Muscle layer of duodenum (tissue), 2 donors: ENCODE results near the gene GADD45B.

ENCODE experiments used
- H3K27ac ChIP-seq: one replicate; pipeline ENCODE4 v1.7.0; 2013; ENCODE audit warnings: mild to moderate bottlenecking, low read length
- H3K27me3 ChIP-seq: one replicate; pipeline ENCODE4 v1.7.0; 2013; ENCODE audit warnings: low read depth, mild to moderate bottlenecking, control low read depth, low read length
- H3K36me3 ChIP-seq, 2 donors: one replicate each; pipeline ENCODE4 v1.7.0; 2013; ENCODE audit warnings: low read length in 2 of 2, control low read depth in 1 of 2, mild to moderate bottlenecking in 1 of 2; ENCODE audit not compliant: insufficient read depth in 2 of 2, control insufficient read depth in 1 of 2
- H3K4me1 ChIP-seq, 2 donors: one replicate each; pipeline ENCODE4 v1.7.0; 2013; ENCODE audit warnings: low read length in 2 of 2, mild to moderate bottlenecking in 2 of 2, control low read depth in 1 of 2, moderate library complexity in 1 of 2; ENCODE audit not compliant: insufficient read depth in 2 of 2, control insufficient read depth in 1 of 2
- H3K4me3 ChIP-seq, 2 donors: one replicate each; pipeline ENCODE4 v1.7.0; 2013; ENCODE audit warnings: low read length in 2 of 2, low read depth in 1 of 2, mild to moderate bottlenecking in 1 of 2
- H3K9me3 ChIP-seq, 2 donors: one replicate each; pipeline ENCODE4 v1.7.0; 2013; ENCODE audit warnings: low read length in 2 of 2, control low read depth in 1 of 2, mild to moderate bottlenecking in 1 of 2; ENCODE audit not compliant: control insufficient read depth in 1 of 2
- donor health status: healthy.

The GADD45B gene

GRCh38 chr19:2475702-2476450 lies at the start of gene GADD45B:
Gene GADD45B, plus strand, starts transcription at chr19:2476127. Its CDS starts 232 bp downstream, at chr19:2476359.
- peaks cover 4 to 22% of the 10 kb centered on the region in 2 donors for H3K4me1 ChIP-seq
- H3K36me3 ChIP-seq, result peaks cover 0 to 5% of the 10 kb centered on the region in 2 donors
- peak within 1 kb of the TSS; percentile 87 for H3K27ac ChIP-seq
- peak within 1 kb of the TSS; percentile 97 to 100 for H3K4me3 ChIP-seq
- no peaks in the 10 kb centered on the region for H3K9me3 ChIP-seq
- no peaks in the 10 kb centered on the region for H3K27me3 ChIP-seq

- Histone ChIP-seq H3K27ac (peak overlapping the region; percentile 90), H3K4me1 (peaks cover 4 to 40% of the 10 kb centered on the region in 2 donors), H3K27me3 (no peaks in the 10 kb centered on the region), H3K36me3 (peaks cover 3 to 22% of the 10 kb centered on the region in 2 donors), H3K4me3 (peak overlapping the region; percentile 83 to 96), H3K9me3 (no peaks in the 10 kb centered on the region)
Observed at GRCh38 chr19:2426611-2427428, 49.1 kb upstream of the GADD45B start.

- no peaks in the 10 kb centered on the region for H3K27me3 ChIP-seq
- peak within 1 kb of the TSS; percentile 83 to 96 for H3K4me3 ChIP-seq
- H3K9me3 ChIP-seq, result no peaks in the 10 kb centered on the region
- H3K36me3 ChIP-seq, result peaks cover 3 to 22% of the 10 kb centered on the region in 2 donors
- H3K27ac ChIP-seq, result peak within 1 kb of the TSS; percentile 90
- peaks cover 4 to 40% of the 10 kb centered on the region in 2 donors for H3K4me1 ChIP-seq
Observed at GRCh38 chr19:2427429-2428320, 48.3 kb upstream of the GADD45B start, which contains the start of gene TIMM13. Gene TIMM13, minus strand, starts transcription at chr19:2427586. Its CDS starts 53 bp downstream, at chr19:2427533.

GRCh38 chr19:2428321-2428690 lies 47.6 kb upstream of the GADD45B start:
- H3K4me3 ChIP-seq, result peak overlapping the region; percentile 83 to 96

GRCh38 chr19:2428756-2429711 lies 46.9 kb upstream of the GADD45B start:
- peaks cover 3 to 21% of the 10 kb centered on the region in 2 donors for H3K36me3 ChIP-seq
- peak overlapping the region; percentile 83 to 96 for H3K4me3 ChIP-seq
- H3K4me1 ChIP-seq, result peaks cover 4 to 40% of the 10 kb centered on the region in 2 donors
- H3K9me3 ChIP-seq, result no peaks in the 10 kb centered on the region
- no peak overlapping the region for H3K27ac ChIP-seq
- no peaks in the 10 kb centered on the region for H3K27me3 ChIP-seq

More at GRCh38 chr19:2428321-2428690, 47.6 kb upstream of the GADD45B start:
- no peaks in the 10 kb centered on the region for H3K27me3 ChIP-seq
- peak overlapping the region; percentile 90 for H3K27ac ChIP-seq
- peaks cover 3 to 22% of the 10 kb centered on the region in 2 donors for H3K36me3 ChIP-seq
- H3K4me1 ChIP-seq, result peaks cover 4 to 40% of the 10 kb centered on the region in 2 donors
- H3K9me3 ChIP-seq, result no peaks in the 10 kb centered on the region

- Histone ChIP-seq H3K9me3 (no peaks in the 10 kb centered on the region), H3K36me3 (peaks cover 3 to 31% of the 10 kb centered on the region in 2 donors), H3K27ac (no peak overlapping the region), H3K4me3 (no peak overlapping the region), H3K4me1 (peaks cover 4 to 32% of the 10 kb centered on the region in 2 donors), H3K27me3 (no peaks in the 10 kb centered on the region)
Observed at GRCh38 chr19:2429917-2430535, 45.9 kb upstream of the GADD45B start.

- no peaks in the 10 kb centered on the region for H3K27me3 ChIP-seq
- no peak overlapping the region for H3K27ac ChIP-seq
- H3K36me3 ChIP-seq, result peaks cover 3 to 37% of the 10 kb centered on the region in 2 donors
- H3K4me1 ChIP-seq, result peaks cover under 1 to 19% of the 10 kb centered on the region in 2 donors
- H3K9me3 ChIP-seq, result no peaks in the 10 kb centered on the region
- H3K4me3 ChIP-seq, result no peak overlapping the region
Observed at GRCh38 chr19:2431318-2432055, 44.4 kb upstream of the GADD45B start.

- Histone ChIP-seq H3K27me3 (no peaks in the 10 kb centered on the region), H3K36me3 (peaks cover 3 to 43% of the 10 kb centered on the region in 2 donors), H3K4me3 (no peak overlapping the region), H3K27ac (no peak overlapping the region), H3K4me1 (peaks cover 0 to 14% of the 10 kb centered on the region in 2 donors), H3K9me3 (no peaks in the 10 kb centered on the region)
Observed at GRCh38 chr19:2432131-2432848, 43.6 kb upstream of the GADD45B start.

- H3K9me3 ChIP-seq, result no peaks in the 10 kb centered on the region
- peaks cover 3 to 55% of the 10 kb centered on the region in 2 donors for H3K36me3 ChIP-seq
- H3K27me3 ChIP-seq, result no peaks in the 10 kb centered on the region
- H3K27ac ChIP-seq, result no peak overlapping the region
- H3K4me3 ChIP-seq, result no peak overlapping the region
- H3K4me1 ChIP-seq, result peaks cover 0 to 2% of the 10 kb centered on the region in 2 donors
Observed at GRCh38 chr19:2433854-2434253, 42.1 kb upstream of the GADD45B start.
